ENCODE results near the gene GRP. TPM values are rescaled to one million over a fixed set of nuclear protein-coding genes. Genes with fewer than 3 reads are reported as not detected.

Gene GRP
- total RNA-seq, 4 donors from 2014 or later: 4.8 TPM; not detected in 3

- Histone ChIP-seq H3K4me1 (no peaks in the 10 kb centered on the region), H3K27ac (no peak overlapping the region), H3K27me3 (peaks cover 31% of the 10 kb centered on the region), H3K36me3 (no peaks in the 10 kb centered on the region), H3K4me3 (no peak overlapping the region), H3K9me3 (no peaks in the 10 kb centered on the region)
- WGBS, 2 donors (ENCODE audit: low coverage in 1 of 2): 69 to 84% methylated on average over 3 to 4 of the region's 4 CpGs
- TF ChIP-seq POLR2AphosphoS5 (IDR thresholded peaks at IDR 0.05): no peak
- TF ChIP-seq, protein P1, sequence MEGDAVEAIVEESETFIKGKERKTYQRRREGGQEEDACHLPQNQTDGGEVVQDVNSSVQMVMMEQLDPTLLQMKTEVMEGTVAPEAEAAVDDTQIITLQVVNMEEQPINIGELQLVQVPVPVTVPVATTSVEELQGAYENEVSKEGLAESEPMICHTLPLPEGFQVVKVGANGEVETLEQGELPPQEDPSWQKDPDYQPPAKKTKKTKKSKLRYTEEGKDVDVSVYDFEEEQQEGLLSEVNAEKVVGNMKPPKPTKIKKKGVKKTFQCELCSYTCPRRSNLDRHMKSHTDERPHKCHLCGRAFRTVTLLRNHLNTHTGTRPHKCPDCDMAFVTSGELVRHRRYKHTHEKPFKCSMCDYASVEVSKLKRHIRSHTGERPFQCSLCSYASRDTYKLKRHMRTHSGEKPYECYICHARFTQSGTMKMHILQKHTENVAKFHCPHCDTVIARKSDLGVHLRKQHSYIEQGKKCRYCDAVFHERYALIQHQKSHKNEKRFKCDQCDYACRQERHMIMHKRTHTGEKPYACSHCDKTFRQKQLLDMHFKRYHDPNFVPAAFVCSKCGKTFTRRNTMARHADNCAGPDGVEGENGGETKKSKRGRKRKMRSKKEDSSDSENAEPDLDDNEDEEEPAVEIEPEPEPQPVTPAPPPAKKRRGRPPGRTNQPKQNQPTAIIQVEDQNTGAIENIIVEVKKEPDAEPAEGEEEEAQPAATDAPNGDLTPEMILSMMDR (IDR thresholded peaks at IDR 0.05): no peak
- TF ChIP-seq POLR2A (IDR thresholded peaks at IDR 0.05): no peak
- no peak for TF ChIP-seq EP300 (IDR thresholded peaks at IDR 0.05)
- ATAC-seq: no peak
These were observed 9.7 kb upstream of the GRP start for GRCh38 chr18:59210299-59210698.

- Histone ChIP-seq H3K9me3 (no peaks in the 10 kb centered on the region), H3K36me3 (no peaks in the 10 kb centered on the region), H3K27me3 (peaks cover 42% of the 10 kb centered on the region), H3K4me1 (no peaks in the 10 kb centered on the region), H3K27ac (no peak overlapping the region), H3K4me3 (no peak overlapping the region)
- no peak for ATAC-seq
- WGBS, 2 donors (ENCODE audit: low coverage in 1 of 2): 72 to 79% methylated on average over 2 of the region's 2 CpGs
- TF ChIP-seq EP300 (IDR thresholded peaks at IDR 0.05) (no peak), POLR2AphosphoS5 (IDR thresholded peaks at IDR 0.05) (no peak), POLR2A (IDR thresholded peaks at IDR 0.05) (no peak)
- TF ChIP-seq, protein P1 (IDR thresholded peaks at IDR 0.05): no peak
These were observed 8.3 kb upstream of the GRP start for GRCh38 chr18:59211629-59212028.

GRCh38 chr18:59218018-59218417, 1.9 kb upstream of the GRP start:
- Histone ChIP-seq H3K4me1 (peaks cover 0 to 18% (median 0%) of the 10 kb centered on the region in 3 donors), H3K36me3 (no peaks in the 10 kb centered on the region), H3K27me3 (peaks cover 91% of the 10 kb centered on the region), H3K27ac (no peak overlapping the region), H3K9me3 (no peaks in the 10 kb centered on the region), H3K4me3 (no peak overlapping the region)
- TF ChIP-seq, protein P1 (IDR thresholded peaks at IDR 0.05): no peak
- TF ChIP-seq POLR2AphosphoS5 (IDR thresholded peaks at IDR 0.05) (no peak), EP300 (IDR thresholded peaks at IDR 0.05) (no peak), POLR2A (IDR thresholded peaks at IDR 0.05) (no peak)
- no peak for ATAC-seq
- WGBS, 2 donors (ENCODE audit: low coverage in 1 of 2): 69 to 71% methylated on average over 4 of the region's 6 CpGs

- no peak for TF ChIP-seq EP300 (IDR thresholded peaks at IDR 0.05)
- no peak for TF ChIP-seq POLR2AphosphoS5 (IDR thresholded peaks at IDR 0.05)
- no peak for TF ChIP-seq POLR2A (IDR thresholded peaks at IDR 0.05)
- TF ChIP-seq, protein P1 (IDR thresholded peaks at IDR 0.05): no peak
- WGBS, 2 donors (ENCODE audit: low coverage in 1 of 2): 0 to 2% methylated on average over 2 to 12 of the region's 46 CpGs
- no peak overlapping the region for H3K4me3 ChIP-seq
- peaks cover 85% of the 10 kb centered on the region for H3K27me3 ChIP-seq
- H3K4me1 ChIP-seq: peaks cover 0 to 18% (median 0%) of the 10 kb centered on the region in 3 donors
- H3K9me3 ChIP-seq: no peaks in the 10 kb centered on the region
- no peak overlapping the region for H3K27ac ChIP-seq
- no peak for ATAC-seq
- H3K36me3 ChIP-seq: no peaks in the 10 kb centered on the region
These were observed 316 bp downstream of the GRP start for GRCh38 chr18:59220164-59220783.

Measured in gastroesophageal sphincter (tissue), 4 donors.